GM19023 (cell line): ENCODE results near the gene PAFAH2.

ENCODE experiments used
- ATAC-seq: cut with Tn5 transposase; IDR thresholded peaks from one replicate; pipeline ENCODE4 v1.9.1; 2021; ENCODE audit warnings: mild to moderate bottlenecking, moderate library complexity; ENCODE audit not compliant: unreplicated experiment

PAFAH2 gene

DNA sequence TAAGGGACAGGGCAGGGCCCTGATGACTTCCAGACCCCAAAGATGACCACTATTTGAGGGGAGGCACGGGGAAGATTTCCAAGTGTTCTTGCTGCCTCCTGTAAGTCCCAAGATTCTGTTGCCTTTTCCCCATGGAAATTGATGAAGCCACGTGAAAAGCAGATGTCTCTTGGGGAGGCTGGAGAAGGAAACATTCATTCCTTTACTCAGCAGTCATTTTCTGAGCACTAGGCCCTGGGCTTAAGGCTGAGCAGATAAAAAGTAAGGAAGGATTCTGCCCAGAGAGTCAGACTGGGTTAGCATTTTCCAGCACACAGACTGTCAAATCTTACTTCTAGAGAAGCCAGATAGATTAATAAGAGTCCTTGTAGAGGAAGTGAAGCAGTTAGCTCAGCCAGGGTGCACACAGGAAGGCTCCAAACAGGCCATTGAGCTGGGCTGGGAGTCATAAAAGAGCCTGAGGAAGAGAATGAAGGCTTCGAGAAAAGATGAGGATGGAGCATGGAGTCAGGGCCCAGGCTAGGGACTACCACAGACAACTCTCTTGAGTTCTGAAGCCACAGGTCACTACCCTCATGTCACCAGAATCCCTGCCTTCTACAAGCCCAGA lies 33.9 kb upstream of the PAFAH2 start:
- ATAC-seq, result no peak

GRCh38 chr1:26031196-26031595 lies 33.3 kb upstream of the PAFAH2 start:
- ATAC-seq, result no peak

- no peak for ATAC-seq
Measured at GRCh38 chr1:26029864-26030481, 32.1 kb upstream of the PAFAH2 start.

DNA sequence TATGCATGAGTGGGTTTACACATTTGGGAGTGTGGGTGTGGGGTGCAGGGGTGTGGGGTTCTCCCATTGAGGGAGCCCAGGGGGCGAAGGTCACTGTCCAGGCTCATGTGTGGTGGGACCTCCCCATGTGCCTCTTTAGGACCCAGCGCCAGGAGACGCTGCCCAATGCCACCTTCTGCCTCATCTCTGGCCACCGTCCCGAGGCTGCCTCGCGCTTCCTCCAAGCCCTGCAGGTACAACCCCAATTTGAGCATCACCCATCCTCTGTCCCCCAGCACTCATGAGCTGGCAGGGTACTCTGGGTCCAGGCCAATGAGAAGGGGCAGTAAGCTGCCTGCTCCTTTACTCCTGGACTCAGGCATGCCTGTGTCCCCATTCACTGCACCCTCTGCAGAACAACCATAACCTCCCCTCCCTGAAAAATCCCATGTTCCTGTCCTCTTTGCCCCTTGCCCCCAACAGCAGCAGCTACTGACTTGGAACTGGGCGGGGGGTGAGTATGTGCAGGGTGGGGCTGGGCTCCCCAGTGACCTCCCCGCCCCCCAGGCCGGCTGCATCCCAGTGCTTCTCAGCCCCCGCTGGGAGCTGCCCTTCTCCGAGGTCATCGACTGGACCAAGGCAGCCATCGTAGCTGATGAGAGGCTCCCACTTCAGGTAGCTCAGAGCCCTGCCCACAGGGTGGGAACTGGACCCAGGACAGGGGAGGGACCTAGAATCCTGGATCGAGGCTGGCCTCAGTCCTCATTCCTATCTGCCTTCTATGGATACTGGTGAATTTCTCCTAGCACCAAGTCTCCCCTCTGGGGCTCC lies 31.4 kb upstream of the PAFAH2 start:
- ATAC-seq, result no peak

- no peak for ATAC-seq
Measured at GRCh38 chr1:26028490-26028980, 30.7 kb upstream of the PAFAH2 start.

DNA sequence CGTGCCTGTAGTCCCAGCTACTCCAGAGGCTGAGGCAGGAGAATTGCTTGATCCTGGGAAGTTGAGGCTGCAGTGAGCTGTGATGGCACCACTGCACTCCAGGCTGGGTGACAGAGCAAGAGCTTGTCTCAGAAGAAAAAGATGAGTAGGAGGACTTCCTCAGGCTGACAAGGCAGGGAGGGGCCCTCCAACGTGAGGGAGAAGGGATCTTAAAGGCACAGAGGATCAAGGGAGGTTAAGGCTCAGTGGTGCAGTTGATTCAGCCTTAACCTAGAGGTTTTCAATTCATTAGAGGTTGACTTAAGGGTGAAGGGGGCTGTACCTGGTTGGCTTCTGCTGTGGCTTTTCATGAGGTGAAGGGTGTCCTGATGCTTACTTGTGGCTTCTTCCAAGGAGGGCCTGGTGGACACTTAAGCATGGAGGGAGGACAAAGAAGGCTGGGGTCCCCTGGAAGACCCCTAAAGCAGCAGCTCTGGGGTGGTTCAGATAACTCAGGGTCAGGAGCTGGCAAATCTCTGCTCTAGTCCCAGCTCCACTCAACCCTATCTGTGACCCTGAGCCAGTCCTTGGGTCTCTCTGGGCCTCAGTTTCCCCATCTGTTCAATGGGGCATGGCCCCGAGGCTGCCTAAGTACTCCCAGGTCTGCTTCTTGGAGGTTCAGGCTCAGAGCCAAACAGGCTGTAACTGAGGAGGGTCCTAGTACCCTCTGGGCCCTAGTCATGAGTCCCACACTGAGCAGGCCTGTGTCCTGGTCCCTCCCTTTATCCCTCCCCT lies 30.0 kb upstream of the PAFAH2 start:
- no peak for ATAC-seq

DNA sequence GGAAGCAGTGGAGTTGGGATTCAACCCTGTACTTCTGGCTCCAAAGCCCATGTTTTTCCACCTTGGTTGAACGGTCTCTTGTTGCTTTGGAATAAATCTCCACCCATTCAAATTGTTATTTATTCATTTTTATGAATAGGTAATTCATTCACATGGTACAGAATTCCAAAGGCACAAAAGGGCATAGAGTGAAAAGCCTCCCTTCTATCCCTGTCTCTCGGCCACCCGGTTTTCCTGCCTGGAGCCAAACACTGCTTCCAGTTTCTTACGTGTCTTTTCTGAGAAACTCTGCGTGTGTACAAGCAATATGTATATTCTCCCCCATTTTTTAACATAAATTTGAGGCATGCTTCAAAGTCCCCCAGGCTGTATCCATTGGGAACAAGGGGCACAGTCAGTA lies 27.7 kb upstream of the PAFAH2 start:
- no peak for ATAC-seq

DNA sequence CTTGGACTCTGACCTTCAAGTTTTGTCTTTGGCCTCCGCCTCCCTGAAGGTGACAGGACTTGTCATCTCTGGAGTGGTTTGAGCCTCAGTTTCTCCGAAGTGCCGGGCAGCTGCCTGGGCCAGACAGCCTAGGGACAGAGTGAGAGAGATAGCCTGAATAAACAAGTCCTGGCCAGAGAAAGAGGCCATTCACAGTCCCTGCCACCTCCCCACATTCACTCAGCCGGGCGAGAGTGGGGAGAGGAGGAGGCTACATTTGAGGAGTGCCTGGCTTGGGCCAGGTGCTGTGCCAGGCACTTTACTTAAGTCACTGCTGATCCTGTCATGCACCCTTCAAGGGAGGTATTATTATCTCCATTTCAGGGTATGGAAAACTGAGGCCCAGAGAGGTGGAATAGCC lies 27.2 kb upstream of the PAFAH2 start:
- no peak for ATAC-seq

- no peak for ATAC-seq
Measured at GRCh38 chr1:26023826-26024225, 26.0 kb upstream of the PAFAH2 start.

DNA sequence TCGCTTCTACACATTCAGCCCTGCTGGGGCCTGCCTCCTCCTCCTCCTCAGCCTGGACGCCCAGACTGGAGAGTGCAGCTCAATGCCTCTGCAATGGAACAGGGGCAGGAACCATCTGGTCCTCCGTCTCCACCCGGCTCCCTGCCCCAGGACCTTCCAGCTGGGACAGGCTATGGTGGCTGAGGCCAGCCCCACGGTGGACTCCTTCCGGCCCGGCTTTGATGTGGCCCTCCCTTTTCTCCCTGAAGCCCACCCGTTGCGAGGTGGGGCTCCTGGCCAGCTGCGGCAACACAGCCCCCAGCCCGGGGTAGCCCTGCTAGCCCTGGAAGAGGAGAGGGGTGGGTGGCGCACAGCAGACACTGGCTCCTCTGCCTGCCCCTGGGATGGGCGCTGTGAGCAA lies 25.1 kb upstream of the PAFAH2 start:
- no peak for ATAC-seq

GRCh38 chr1:26022404-26022779 lies 24.5 kb upstream of the PAFAH2 start:
- no peak for ATAC-seq

GRCh38 chr1:26021647-26022403 lies 24.0 kb upstream of the PAFAH2 start, which contains the start of gene EXTL1:
EXTL1 (plus strand) TSS chr1:26021775; CDS start chr1:26022647, 872 bp downstream.
- ATAC-seq, result no peak

GRCh38 chr1:26020941-26021646 lies 23.2 kb upstream of the PAFAH2 start:
- ATAC-seq, result no peak

DNA sequence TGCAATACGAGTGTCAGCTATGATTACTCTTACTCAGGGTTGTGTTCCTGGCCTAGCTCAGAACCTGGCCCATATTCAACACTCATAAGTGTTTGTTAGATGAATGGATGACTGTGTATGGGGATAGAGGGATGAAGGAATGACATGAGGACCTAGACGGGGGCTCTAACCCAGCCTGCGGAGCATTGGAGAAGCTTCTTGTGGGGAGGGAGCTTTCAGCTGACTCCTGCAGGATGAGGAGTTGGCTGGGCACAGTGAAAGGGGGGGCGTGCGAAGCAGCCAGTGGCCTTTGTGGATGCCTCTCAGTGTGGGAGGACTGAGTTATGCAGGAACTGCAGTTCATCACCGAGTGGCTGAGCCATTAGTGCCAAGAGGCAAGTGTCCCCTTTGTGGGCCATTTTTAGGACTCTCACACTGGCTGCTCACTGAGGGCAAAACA lies 22.5 kb upstream of the PAFAH2 start:
- ATAC-seq, result no peak

GRCh38 chr1:26019641-26020315 lies 21.9 kb upstream of the PAFAH2 start:
- no peak for ATAC-seq

DNA sequence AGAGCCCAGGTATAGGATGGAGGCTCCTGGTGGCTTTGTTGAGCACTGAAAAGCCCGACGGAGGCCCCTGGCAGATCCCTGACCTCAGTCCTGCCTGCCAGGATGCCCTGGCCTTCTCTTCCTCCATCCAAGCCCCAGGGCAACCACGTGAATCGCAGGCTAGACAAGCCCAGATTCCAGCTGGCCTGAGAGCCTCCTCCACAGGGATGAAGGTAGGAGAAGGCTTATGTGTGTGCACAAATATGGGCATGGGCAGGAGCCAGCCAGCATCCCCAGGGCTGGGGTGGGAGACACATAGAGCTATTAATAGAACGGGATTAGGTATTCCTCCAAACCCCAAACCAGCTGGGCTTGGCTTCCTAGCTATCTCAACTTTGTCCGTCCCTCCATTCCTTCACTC lies 19.7 kb upstream of the PAFAH2 start:
- ATAC-seq, result no peak

- no peak for ATAC-seq
Measured at GRCh38 chr1:26016953-26017545, 19.2 kb upstream of the PAFAH2 start.

- no peak for ATAC-seq
Measured at GRCh38 chr1:26016258-26016952, 18.5 kb upstream of the PAFAH2 start.
